B cell (primary cell): Measurements from ENCODE around the gene MRPS23. TPM values are rescaled to one million over a fixed set of nuclear protein-coding genes. Genes with fewer than 3 reads are reported as not detected.

Source experiments
- ATAC-seq: fragments of 200-7000 bp; cut with Tn5 transposase; one replicate; pipeline ENCODE4 v1.10.0; 2021; ENCODE audit warnings: low read depth, mild to moderate bottlenecking, moderate number of reproducible peaks, moderate library complexity
- CTCF ChIA-PET: fragments of 350-600 bp; sonication (Branson Sonifier 250); formaldehyde crosslinking; loops from one replicate; lab custom pipeline; 2021; ENCODE audit warnings: antibody characterized with exemption, inconsistent platforms; lab: Charles Lee
- POLR2A ChIA-PET: fragments of 350-600 bp; sonication (Branson Sonifier 250); formaldehyde crosslinking; loops from one replicate; lab custom pipeline; 2021; ENCODE audit warnings: antibody characterized with exemption; lab: Charles Lee
- DNase-seq: peaks from one replicate; pipeline ENCODE4 v3.0.0; 2013
- H2AFZ ChIP-seq: 2 replicates; pipeline ENCODE4 v1.6.1; 2012; ENCODE audit warnings: mild to moderate bottlenecking, low read depth, low read length; ENCODE audit not compliant: insufficient read depth, poor library complexity, severe bottlenecking
- H3K27ac ChIP-seq, 2 donors: 1 replicate in 1 of 2; 2 replicates in 1 of 2; pipeline ENCODE4 v1.5.1; 2012 to 2013; ENCODE audit warnings: low read length in 2 of 2, mild to moderate bottlenecking in 2 of 2, moderate library complexity in 1 of 2
- H3K27me3 ChIP-seq, 4 experiments: fragments of 200-600 bp in 1 of 4; sonication (generic) in 1 of 4; replicated peaks in 1 of 4; 1 replicate in 2 of 4; 2 replicates in 2 of 4; pipeline versions ENCODE4 v1.6.1 to v1.7.0; 2013 to 2016; ENCODE audit warnings: low read length in 3 of 4, mild to moderate bottlenecking in 2 of 4, mixed read lengths in 1 of 4, moderate library complexity in 1 of 4; ENCODE audit not compliant: insufficient read depth in 4 of 4, control insufficient read depth in 3 of 4; ENCODE audit errors: control extremely low read depth in 1 of 4
- H3K36me3 ChIP-seq, 2 experiments: replicated peaks in 1 of 2; 1 replicate in 1 of 2; 2 replicates in 1 of 2; pipeline versions ENCODE4 v1.6.1 to v1.7.1; 2013; ENCODE audit warnings: low read length in 1 of 2; ENCODE audit not compliant: insufficient read depth in 2 of 2, control insufficient read depth in 1 of 2; ENCODE audit errors: control extremely low read depth in 1 of 2, extremely low read depth in 1 of 2
- H3K4me1 ChIP-seq, 2 donors: fragments of 200-600 bp in 1 of 2; sonication (generic) in 1 of 2; 1 replicate in 1 of 2; 2 replicates in 1 of 2; pipeline versions ENCODE4 v1.5.1 to v1.6.1; 2013 to 2017; ENCODE audit warnings: low read length in 2 of 2; ENCODE audit not compliant: control insufficient read depth in 2 of 2, insufficient read depth in 2 of 2
- H3K4me2 ChIP-seq: replicated peaks from 2 replicates; pipeline ENCODE3; 2012; ENCODE audit warnings: mild to moderate bottlenecking, low read depth, low read length; ENCODE audit not compliant: poor library complexity, severe bottlenecking
- H3K4me3 ChIP-seq, 5 experiments: fragments of 200-600 bp in 1 of 5; sonication (generic) in 1 of 5; 1 replicate in 3 of 5; 2 replicates in 2 of 5; pipeline versions ENCODE4 v1.5.1 to v1.7.0; 2011 to 2016; ENCODE audit warnings: low read length in 4 of 5, mild to moderate bottlenecking in 4 of 5, low read depth in 2 of 5, control low read depth in 1 of 5, moderate library complexity in 1 of 5; ENCODE audit not compliant: insufficient read depth in 1 of 5; ENCODE audit errors: control extremely low read depth in 1 of 5, extremely low read depth in 1 of 5
- H3K79me2 ChIP-seq: fragments of 200-600 bp; sonication (generic); one replicate; pipeline ENCODE4 v1.6.0; 2016; ENCODE audit warnings: low read length; ENCODE audit not compliant: control insufficient read depth, insufficient read depth
- H3K9ac ChIP-seq: fragments of 200-600 bp; sonication (generic); 2 replicates; pipeline ENCODE4 v1.6.1; 2017; ENCODE audit warnings: mild to moderate bottlenecking, low read length, moderate library complexity
- H3K9me3 ChIP-seq, 3 donors: one replicate each; pipeline versions ENCODE4 v1.6.1 to v1.7.1; 2013; ENCODE audit warnings: low read length in 2 of 3; ENCODE audit not compliant: control insufficient read depth in 2 of 3, insufficient read depth in 1 of 3; ENCODE audit errors: control extremely low read depth in 1 of 3
- H4K20me1 ChIP-seq: 2 replicates; pipeline ENCODE4 v1.6.0; 2012; ENCODE audit warnings: mild to moderate bottlenecking, low read length; ENCODE audit not compliant: insufficient read depth, control insufficient read depth, poor library complexity, severe bottlenecking
- H3K27ac Mint-ChIP-seq: one replicate; pipeline ENCODE4 v1.8.0; 2021; ENCODE audit warnings: mixed read lengths
- H3K27me3 Mint-ChIP-seq: one replicate; pipeline ENCODE4 v1.8.0; 2021; ENCODE audit warnings: mixed read lengths
- H3K4me1 Mint-ChIP-seq: one replicate; pipeline ENCODE4 v1.8.0; 2021; ENCODE audit warnings: mixed read lengths
- H3K4me3 Mint-ChIP-seq: one replicate; pipeline ENCODE4 v1.8.0; 2021; ENCODE audit warnings: mixed read lengths
- H3K9me3 Mint-ChIP-seq: one replicate; pipeline ENCODE4 v1.8.0; 2022; ENCODE audit warnings: mixed read lengths; ENCODE audit not compliant: insufficient read depth
- CTCF ChIP-seq: fragments of 200-600 bp; IDR thresholded peaks from one replicate; pipeline ENCODE4 v1.8.0; 2022; ENCODE audit warnings: antibody characterized with exemption, mild to moderate bottlenecking
- EZH2 ChIP-seq: IDR thresholded peaks from 2 replicates; pipeline ENCODE4 v1.6.1; 2012; ENCODE audit warnings: borderline replicate concordance, low read depth, mild to moderate bottlenecking, moderate library complexity, low read length; ENCODE audit not compliant: insufficient read depth, poor library complexity, severe bottlenecking
- WGBS: methylation state at CpG from one replicate; pipeline ENCODE4 v1.1.5; 2013; ENCODE audit warnings: missing lambda C conversion rate; ENCODE audit not compliant: insufficient coverage; 5-methylcytosine and 5-hydroxymethylcytosine counted together
- intact Hi-C: fragments of 100-400 bp; cut with micrococcal nuclease; formaldehyde crosslinking; loops from one replicate; pipeline ENCODE4 v1.10.0; 2022
- polyA plus RNA-seq: library from polyadenylated mRNA; depleted of rRNA; stranded (reverse); fragments of >200 nt; gene quantifications from 2 replicates; pipeline ENCODE4 v1.2.3, GENCODE V29; 2012
- total RNA-seq, 2 donors: library from RNA; stranded (reverse); fragments of 120-200 nt in 1 of 2; gene quantifications; 1 replicate in 1 of 2; 2 replicates in 1 of 2; pipeline versions ENCODE4 v1.2.3 to v1.2.4, GENCODE V29; 2013 to 2022

MRPS23 gene
- total and polyA plus RNA-seq, 2 donors (not counting 1 experiment from before 2014, with no cell fraction given), result 10.3 to 25.4 TPM

- H3K9me3 Mint-ChIP-seq, result no peaks in the 10 kb centered on the region
- no peak for TF ChIP-seq EZH2
- no peak for TF ChIP-seq CTCF
- ChIA-PET CTCF (interaction anchor here (0.7 to 1.9 kb wide), 3 partner anchors 12 to 552 kb away, joined by 3 to 4 read pairs (median 3); no protein-coding TSS in a partner anchor), POLR2A (no interaction called here)
- H3K27me3 Mint-ChIP-seq, result peaks cover 11% of the 10 kb centered on the region
- H3K27ac Mint-ChIP-seq, result no peak overlapping the region
- no peak overlapping the region for H3K4me3 Mint-ChIP-seq
- H3K4me3 ChIP-seq, result no peak overlapping the region
- H2AFZ ChIP-seq, result no peak overlapping the region
- H3K27ac ChIP-seq, result no peak overlapping the region
- H3K9ac ChIP-seq, result no peak overlapping the region
- H4K20me1 ChIP-seq, result no peaks in the 10 kb centered on the region
- no peaks in the 10 kb centered on the region for H3K27me3 ChIP-seq
- H3K36me3 ChIP-seq, result no peaks in the 10 kb centered on the region
- no CpG with 5 or more reads among the region's 2 CpGs for WGBS
- intact Hi-C loops, result no loop called here
- no peak for DNase-seq
- H3K79me2 ChIP-seq, result no peaks in the 10 kb centered on the region
- H3K4me2 ChIP-seq, result no peak overlapping the region
- H3K4me1 ChIP-seq, result no peaks in the 10 kb centered on the region
- no peaks in the 10 kb centered on the region for H3K9me3 ChIP-seq
- no peak for ATAC-seq
- H3K4me1 Mint-ChIP-seq, result no peaks in the 10 kb centered on the region
Measured at GRCh38 chr17:57794841-57795240, 55.0 kb downstream of the MRPS23 start.

GRCh38 chr17:57788725-57789124 lies 61.1 kb downstream of the MRPS23 start:
- ATAC-seq, result no peak
- no peak overlapping the region for H2AFZ ChIP-seq
- POLR2A ChIA-PET, result no interaction called here
- Mint-ChIP-seq H3K27ac (no peak overlapping the region), H3K27me3 (peaks cover 49% of the 10 kb centered on the region), H3K4me3 (no peak overlapping the region), H3K4me1 (no peaks in the 10 kb centered on the region), H3K9me3 (no peaks in the 10 kb centered on the region)
- H3K27me3 ChIP-seq, result peaks cover 0 to 8% (median 7%) of the 10 kb centered on the region in 4 experiments
- H3K9ac ChIP-seq, result no peak overlapping the region
- no peaks in the 10 kb centered on the region for H3K4me1 ChIP-seq
- CTCF ChIA-PET, result interaction anchor here (1.2 kb wide), 1 partner anchor 44 kb away, joined by 3 read pairs; no protein-coding TSS in a partner anchor
- TF ChIP-seq CTCF, result no peak
- TF ChIP-seq EZH2, result no peak
- no peak overlapping the region for H3K4me2 ChIP-seq
- intact Hi-C loops, result no loop called here
- H4K20me1 ChIP-seq, result no peaks in the 10 kb centered on the region
- H3K9me3 ChIP-seq, result no peaks in the 10 kb centered on the region
- H3K27ac ChIP-seq, result no peak overlapping the region
- H3K36me3 ChIP-seq, result no peaks in the 10 kb centered on the region
- no peak for DNase-seq
- H3K4me3 ChIP-seq, result no peak overlapping the region
- no CpG with 5 or more reads among the region's 4 CpGs for WGBS
- H3K79me2 ChIP-seq, result no peaks in the 10 kb centered on the region
